IPS-20b (cell line): Measurements from ENCODE around the gene ARHGAP26.

ENCODE experiments used
- H3K27ac ChIP-seq: one replicate; pipeline ENCODE4 v1.5.1; 2013; ENCODE audit warnings: low read length
- H3K27me3 ChIP-seq: 2 replicates; pipeline ENCODE4 v1.6.1; 2013; ENCODE audit warnings: mild to moderate bottlenecking, low read length, inconsistent platforms; ENCODE audit not compliant: insufficient read depth
- H3K36me3 ChIP-seq: 2 replicates; pipeline ENCODE4 v1.6.1; 2013; ENCODE audit warnings: low read depth, mild to moderate bottlenecking, inconsistent platforms, low read length, moderate library complexity; ENCODE audit not compliant: insufficient read depth
- H3K4me1 ChIP-seq: 2 replicates; pipeline ENCODE4 v1.6.1; 2013; ENCODE audit warnings: mild to moderate bottlenecking, control low read depth, inconsistent platforms, low read length, moderate library complexity; ENCODE audit not compliant: insufficient read depth
- H3K4me3 ChIP-seq: 2 replicates; pipeline ENCODE4 v1.5.1; 2013; ENCODE audit warnings: mild to moderate bottlenecking, low read length, inconsistent platforms
- H3K9ac ChIP-seq: 2 replicates; pipeline ENCODE4 v1.6.1; 2013; ENCODE audit warnings: low read depth, mild to moderate bottlenecking, inconsistent platforms, low read length, moderate library complexity
- H3K9me3 ChIP-seq: 2 replicates; pipeline ENCODE4 v1.6.1; 2013; ENCODE audit warnings: mild to moderate bottlenecking, low read depth, low read length, inconsistent platforms; ENCODE audit not compliant: insufficient read depth

ARHGAP26 gene

DNA sequence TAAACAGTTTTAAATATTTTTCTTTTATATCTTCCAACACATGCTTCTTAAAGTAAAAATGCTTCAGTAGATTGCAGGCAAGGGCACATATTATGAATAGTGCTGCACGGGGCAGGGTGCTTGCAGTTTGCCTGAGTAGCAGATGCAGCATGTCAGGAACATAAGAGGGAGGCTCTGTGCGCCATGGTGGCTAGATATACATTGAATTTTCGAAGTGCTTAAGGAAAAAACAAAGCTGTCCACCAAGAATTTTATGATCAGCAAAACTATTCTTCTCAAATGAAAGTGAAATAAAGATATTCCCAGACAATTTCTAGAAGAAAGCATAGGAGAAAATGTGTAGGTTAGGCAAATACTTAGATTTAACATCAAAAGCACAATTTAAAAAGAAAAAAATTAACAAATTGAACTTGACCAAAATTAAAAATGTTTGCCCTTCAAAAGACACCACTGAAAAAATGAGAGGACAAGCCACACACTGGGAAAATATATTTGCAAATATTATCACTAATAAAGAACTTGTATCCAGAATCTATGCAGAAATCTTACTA is 420.2 kb downstream of the ARHGAP26 start:
- Histone ChIP-seq H3K4me3 (no peak overlapping the region), H3K4me1 (no peaks in the 10 kb centered on the region), H3K27ac (no peak overlapping the region), H3K9ac (no peak overlapping the region), H3K36me3 (no peaks in the 10 kb centered on the region), H3K9me3 (no peaks in the 10 kb centered on the region), H3K27me3 (no peaks in the 10 kb centered on the region)

DNA sequence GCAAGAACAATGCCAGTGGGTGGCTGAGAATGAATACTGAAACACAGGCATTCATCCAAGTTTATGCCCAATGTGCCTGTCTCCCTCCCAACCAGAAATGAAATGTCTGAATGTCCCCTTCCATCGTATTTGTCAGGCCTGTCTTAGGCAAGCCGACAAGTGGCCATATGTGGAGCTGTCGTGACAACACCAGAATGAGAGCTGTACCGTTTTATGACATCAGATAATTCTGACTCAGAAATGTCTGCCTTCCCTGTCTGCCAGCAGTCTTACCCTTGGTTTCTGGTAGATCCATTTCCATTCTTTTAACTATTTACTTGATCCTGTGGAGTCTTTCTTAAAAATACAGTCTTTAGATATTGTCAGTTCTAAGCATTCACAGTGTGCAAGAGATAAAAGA is 421.5 kb downstream of the ARHGAP26 start:
- Histone ChIP-seq H3K4me3 (no peak overlapping the region), H3K4me1 (no peaks in the 10 kb centered on the region), H3K9me3 (no peaks in the 10 kb centered on the region), H3K36me3 (no peaks in the 10 kb centered on the region), H3K27me3 (no peaks in the 10 kb centered on the region), H3K27ac (no peak overlapping the region), H3K9ac (no peak overlapping the region)

DNA sequence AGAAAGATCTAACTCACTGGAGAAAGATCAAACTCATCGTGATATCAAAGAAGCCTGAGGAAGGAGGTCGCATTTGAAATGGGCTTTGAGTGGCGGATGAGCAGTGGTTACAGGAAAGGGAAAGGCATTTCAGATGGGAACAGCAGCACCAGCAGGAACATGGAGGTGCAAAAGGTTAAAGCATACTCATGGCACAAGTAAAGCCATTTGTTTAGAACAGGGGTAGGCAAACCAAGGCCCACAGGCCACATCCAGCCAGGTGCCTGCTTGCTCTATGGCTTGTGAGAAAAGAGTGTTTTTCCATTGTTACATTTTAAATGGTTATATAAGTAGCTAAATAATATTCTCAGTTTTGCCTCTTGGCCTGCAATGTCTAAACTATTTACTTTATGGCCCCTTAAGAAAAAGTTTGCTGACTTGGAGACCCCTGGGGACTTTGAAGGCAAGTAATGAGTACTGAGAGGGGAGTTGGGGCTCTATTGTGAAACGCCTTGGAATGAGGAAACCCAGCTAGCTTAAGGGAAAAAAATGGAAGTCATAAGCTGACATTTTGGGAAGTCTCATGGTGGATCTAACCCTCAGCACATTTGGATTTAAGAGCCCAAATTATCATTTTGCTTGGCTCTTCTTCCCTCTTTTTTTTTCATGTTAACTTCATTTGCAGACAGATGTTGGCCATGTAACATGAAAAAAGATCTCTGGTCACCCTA is 422.2 kb downstream of the ARHGAP26 start:
- Histone ChIP-seq H3K4me3 (no peak overlapping the region), H3K9ac (no peak overlapping the region), H3K27me3 (no peaks in the 10 kb centered on the region), H3K4me1 (no peaks in the 10 kb centered on the region), H3K36me3 (no peaks in the 10 kb centered on the region), H3K9me3 (0 out of 2 replicates have a peak, but pooled peaks cover 3% of the 10 kb centered on the region), H3K27ac (no peak overlapping the region)

DNA sequence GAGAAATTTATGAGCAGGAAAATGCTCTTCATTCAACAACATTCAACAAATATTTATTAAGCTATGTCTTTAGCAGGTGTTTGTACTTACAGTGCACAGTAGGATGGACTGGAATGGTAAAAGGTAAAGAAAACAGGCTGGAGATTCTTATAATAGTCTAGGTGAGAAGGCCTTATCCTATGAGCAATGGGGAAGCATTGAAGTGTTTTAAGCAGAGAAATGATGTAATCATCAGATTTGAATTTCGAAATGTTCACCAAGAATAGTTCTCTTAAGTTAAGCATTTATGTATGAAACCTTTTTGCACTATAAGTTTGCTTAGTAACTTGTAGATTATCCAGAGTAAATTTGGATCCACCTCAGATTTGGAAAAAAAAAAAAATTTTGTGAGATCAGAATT is 424.0 kb downstream of the ARHGAP26 start:
- Histone ChIP-seq H3K9me3 (peaks cover 8% of the 10 kb centered on the region; the same call in 1 of the 2 replicates), H3K4me1 (no peaks in the 10 kb centered on the region), H3K4me3 (no peak overlapping the region), H3K27me3 (no peaks in the 10 kb centered on the region), H3K9ac (no peak overlapping the region), H3K27ac (no peak overlapping the region), H3K36me3 (no peaks in the 10 kb centered on the region)

DNA sequence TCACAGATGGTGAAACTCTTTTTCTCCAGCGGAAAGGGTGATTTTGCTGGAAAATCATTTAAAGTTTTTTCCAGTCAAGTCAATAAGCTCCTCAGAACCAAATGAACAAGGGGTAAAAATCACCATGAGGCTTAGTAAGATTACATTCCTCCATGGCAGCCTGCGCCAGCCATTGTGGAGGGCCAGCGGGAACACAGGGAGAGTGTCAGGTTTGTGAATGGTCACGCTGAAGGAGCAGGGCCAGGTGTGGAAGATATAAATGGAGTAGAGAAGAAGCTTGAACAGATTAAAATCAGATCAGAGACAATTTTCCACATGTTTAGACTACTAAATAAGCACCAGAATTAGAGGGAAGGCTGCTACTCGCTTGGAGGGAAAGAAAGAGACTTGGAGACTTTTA is 424.5 kb downstream of the ARHGAP26 start:
- Histone ChIP-seq H3K27ac (no peak overlapping the region), H3K9me3 (peaks cover 8% of the 10 kb centered on the region; the same call in 1 of the 2 replicates), H3K36me3 (no peaks in the 10 kb centered on the region), H3K4me1 (no peaks in the 10 kb centered on the region; the same call in 1 of the 2 replicates), H3K4me3 (no peak overlapping the region), H3K9ac (no peak overlapping the region), H3K27me3 (no peaks in the 10 kb centered on the region)

DNA sequence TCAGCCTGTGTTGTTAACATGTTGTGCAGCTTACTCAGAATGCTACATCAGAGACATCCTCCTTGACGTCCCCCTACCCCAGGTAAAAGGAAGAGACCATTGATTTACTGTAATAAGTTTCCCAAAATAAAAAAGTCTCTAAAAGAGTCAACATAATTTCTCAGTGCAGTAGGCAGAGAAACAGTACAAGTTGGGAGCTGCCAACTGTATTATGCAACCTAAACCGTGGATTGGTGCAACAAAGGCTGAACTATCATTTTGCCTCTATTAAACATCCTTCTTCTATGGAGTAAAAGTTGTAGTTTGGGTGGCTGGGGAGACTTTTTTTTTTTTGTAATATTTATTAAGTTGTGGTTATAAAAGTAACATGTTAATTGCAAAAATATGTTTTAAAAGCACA is 425.3 kb downstream of the ARHGAP26 start:
- Histone ChIP-seq H3K27ac (no peak overlapping the region), H3K9me3 (peaks cover 8% of the 10 kb centered on the region; the same call in 1 of the 2 replicates), H3K4me1 (no peaks in the 10 kb centered on the region; the same call in 1 of the 2 replicates), H3K27me3 (no peaks in the 10 kb centered on the region), H3K4me3 (no peak overlapping the region), H3K36me3 (no peaks in the 10 kb centered on the region), H3K9ac (no peak overlapping the region)

DNA sequence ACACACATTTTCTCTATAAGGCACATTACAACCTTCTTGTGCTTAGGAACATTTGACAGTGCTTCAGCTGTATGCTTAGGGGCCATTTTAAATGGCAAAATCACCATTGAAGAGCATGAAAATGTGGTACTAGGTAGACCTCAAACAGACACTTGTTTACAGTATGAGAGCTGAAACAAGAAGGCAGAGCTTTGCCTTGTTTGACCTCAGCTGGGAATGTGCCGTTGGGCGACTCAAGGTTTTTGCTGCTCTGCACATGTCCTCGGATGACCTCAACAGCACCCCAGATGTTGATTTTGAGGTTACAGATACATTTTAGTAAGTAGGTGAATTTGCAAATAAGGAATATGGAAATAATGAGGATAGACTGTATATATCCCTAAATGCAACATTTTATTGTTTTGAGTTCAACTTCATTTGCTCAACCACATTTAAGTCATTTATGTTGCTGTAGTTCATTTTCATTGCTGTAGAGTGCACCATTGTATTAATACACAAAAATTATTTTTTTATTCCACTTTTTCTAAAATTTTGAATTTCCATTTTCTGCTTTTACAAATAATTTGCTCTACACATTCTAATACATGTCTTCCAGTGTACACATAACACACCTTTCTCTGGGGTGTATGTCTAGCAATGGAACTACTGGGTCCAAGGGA is 426.6 kb downstream of the ARHGAP26 start:
- Histone ChIP-seq H3K27ac (no peak overlapping the region), H3K4me3 (no peak overlapping the region), H3K36me3 (no peaks in the 10 kb centered on the region), H3K4me1 (no peaks in the 10 kb centered on the region; the same call in 1 of the 2 replicates), H3K9me3 (peaks cover 8% of the 10 kb centered on the region; the same call in 1 of the 2 replicates), H3K27me3 (no peaks in the 10 kb centered on the region), H3K9ac (no peak overlapping the region)

DNA sequence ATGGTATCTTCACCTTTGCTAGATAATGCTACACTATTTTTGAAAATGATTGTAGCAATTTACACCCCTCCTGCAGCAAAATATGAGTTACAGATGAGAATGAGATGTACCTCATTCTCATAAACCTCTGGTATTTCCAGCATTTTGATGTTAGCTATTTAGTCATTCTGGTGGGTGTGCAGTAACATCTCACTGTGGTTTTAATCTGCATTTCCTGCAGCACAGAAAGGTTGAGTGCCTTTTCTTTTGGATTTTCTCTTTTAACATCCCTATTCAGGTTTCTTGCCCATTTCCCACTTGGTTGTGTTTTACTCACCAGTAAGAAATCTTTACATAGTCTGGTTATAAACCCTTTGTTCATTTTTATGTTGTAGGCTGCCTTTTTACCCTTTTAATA is 427.1 kb downstream of the ARHGAP26 start:
- no peak overlapping the region for H3K9ac ChIP-seq
- no peaks in the 10 kb centered on the region; the same call in 1 of the 2 replicates for H3K4me1 ChIP-seq
- no peak overlapping the region for H3K4me3 ChIP-seq
- H3K27me3 ChIP-seq, result no peaks in the 10 kb centered on the region
- H3K27ac ChIP-seq, result no peak overlapping the region
- no peaks in the 10 kb centered on the region for H3K36me3 ChIP-seq
- H3K9me3 ChIP-seq, result peaks cover 8% of the 10 kb centered on the region; the same call in 1 of the 2 replicates

DNA sequence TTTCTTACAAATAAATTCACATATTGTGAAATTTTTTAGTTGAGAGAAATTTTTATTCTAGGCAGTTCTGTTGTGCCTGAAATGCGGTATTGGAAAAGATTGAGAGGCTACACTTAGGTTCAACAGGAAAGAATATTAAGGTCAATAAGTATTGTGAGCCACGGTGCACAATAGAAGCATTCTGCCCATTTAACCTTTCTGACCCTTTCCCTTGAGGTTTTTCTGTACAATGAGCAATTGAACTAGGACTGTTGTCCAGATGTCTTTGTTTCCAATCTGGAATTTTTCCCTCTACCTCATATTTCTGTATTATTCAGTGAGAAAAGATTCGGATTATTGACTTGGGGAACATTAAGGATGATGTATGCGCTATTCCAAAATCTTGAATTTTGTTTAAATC is 428.2 kb downstream of the ARHGAP26 start:
- no peaks in the 10 kb centered on the region for H3K27me3 ChIP-seq
- peaks cover 8% of the 10 kb centered on the region; the same call in 1 of the 2 replicates for H3K9me3 ChIP-seq
- no peak overlapping the region for H3K9ac ChIP-seq
- no peaks in the 10 kb centered on the region for H3K36me3 ChIP-seq
- H3K27ac ChIP-seq, result no peak overlapping the region
- no peaks in the 10 kb centered on the region; the same call in 1 of the 2 replicates for H3K4me1 ChIP-seq
- no peak overlapping the region for H3K4me3 ChIP-seq

DNA sequence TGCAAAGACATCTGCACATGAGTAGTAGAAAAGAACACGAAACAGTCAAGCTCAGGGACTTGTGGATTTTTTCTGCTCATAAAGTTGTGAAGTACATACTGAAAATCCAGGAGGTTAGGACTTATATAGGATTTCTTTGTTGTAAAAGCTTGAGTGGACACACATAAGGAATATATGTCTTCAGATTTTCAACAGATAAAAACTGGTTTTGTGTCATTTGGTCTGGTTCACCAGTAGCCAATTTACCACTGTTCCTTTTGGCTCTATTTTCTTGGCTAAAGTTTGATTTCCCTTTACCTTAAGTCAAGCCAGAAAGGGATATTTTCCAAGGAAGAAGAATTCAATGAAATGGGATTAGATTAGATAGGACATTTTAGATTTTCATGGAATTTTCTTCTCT is 429.0 kb downstream of the ARHGAP26 start:
- H3K9ac ChIP-seq, result no peak overlapping the region
- H3K4me3 ChIP-seq, result no peak overlapping the region
- no peaks in the 10 kb centered on the region; the same call in 1 of the 2 replicates for H3K4me1 ChIP-seq

DNA sequence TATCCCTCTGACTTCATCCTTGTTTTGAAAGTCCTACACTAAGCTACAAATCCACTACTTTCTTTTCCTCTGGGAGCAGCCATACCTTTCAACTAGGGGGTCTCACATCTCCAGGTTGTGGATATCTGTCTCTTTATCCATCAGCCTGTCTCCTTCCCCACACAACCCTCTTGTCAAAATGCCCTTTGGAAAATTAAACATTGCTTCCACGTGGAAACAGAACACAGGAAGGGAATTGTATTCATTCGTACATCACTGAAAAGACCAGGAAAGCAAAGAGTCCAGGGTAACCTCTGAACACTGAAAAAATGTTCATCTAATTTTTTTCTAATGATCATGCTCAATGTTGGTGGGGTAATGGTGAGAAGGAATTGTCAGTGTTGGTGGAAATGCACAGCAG is 429.7 kb downstream of the ARHGAP26 start:
- Histone ChIP-seq H3K27ac (no peak overlapping the region), H3K4me1 (no peaks in the 10 kb centered on the region; the same call in 1 of the 2 replicates), H3K9me3 (peaks cover 8% of the 10 kb centered on the region; the same call in 1 of the 2 replicates), H3K4me3 (no peak overlapping the region), H3K27me3 (no peaks in the 10 kb centered on the region), H3K36me3 (no peaks in the 10 kb centered on the region), H3K9ac (no peak overlapping the region)

More for the DNA sequence above, 429.0 kb downstream of the ARHGAP26 start:
- H3K36me3 ChIP-seq, result no peaks in the 10 kb centered on the region
- H3K27me3 ChIP-seq, result no peaks in the 10 kb centered on the region
- H3K27ac ChIP-seq, result no peak overlapping the region
- H3K9me3 ChIP-seq, result peaks cover 8% of the 10 kb centered on the region; the same call in 1 of the 2 replicates
